Fibroblast of lung (primary cell): ENCODE measurements around the gene EML4. TPM values are rescaled to one million over a fixed set of nuclear protein-coding genes. Genes with fewer than 3 reads are reported as not detected.

ENCODE experiments used
- DNase-seq, 2 donors: peaks; one replicate each; pipeline versions ENCODE4 v3.0.0 to v3.0.0-alpha.2; 2010; ENCODE audit warnings: low read depth in 2 of 2
- H2AFZ ChIP-seq: 2 replicates; pipeline ENCODE4 v1.5.1; 2012; ENCODE audit warnings: low read length, control low read depth, inconsistent platforms
- H3K27ac ChIP-seq: 2 replicates; pipeline ENCODE4 v1.5.1; 2011; ENCODE audit warnings: low read length, control low read depth; ENCODE audit not compliant: insufficient read depth
- H3K27me3 ChIP-seq: 2 replicates; pipeline ENCODE4 v1.5.1; 2011; ENCODE audit warnings: mild to moderate bottlenecking, low read length; ENCODE audit not compliant: control insufficient read depth, insufficient read depth
- H3K36me3 ChIP-seq: 2 replicates; pipeline ENCODE4 v1.5.1; 2011; ENCODE audit warnings: low read length; ENCODE audit not compliant: control insufficient read depth, insufficient read depth
- H3K4me1 ChIP-seq: 2 replicates; pipeline ENCODE4 v1.5.1; 2011; ENCODE audit warnings: low read length; ENCODE audit not compliant: control insufficient read depth, insufficient read depth; ENCODE audit errors: extremely low read depth
- H3K4me2 ChIP-seq: 2 replicates; pipeline ENCODE4 v1.5.1; 2011; ENCODE audit warnings: low read length, control low read depth; ENCODE audit not compliant: insufficient read depth; ENCODE audit errors: extremely low read depth
- H3K4me3 ChIP-seq, 4 experiments: fragments of 200-600 bp in 1 of 4; sonication (generic) in 1 of 4; replicated peaks in 1 of 4; 2 replicates each; pipeline ENCODE4 v1.5.1; 2011 to 2016; ENCODE audit warnings: low read length in 4 of 4, low read depth in 3 of 4, mild to moderate bottlenecking in 3 of 4, control low read depth in 2 of 4, inconsistent platforms in 1 of 4, mixed read lengths in 1 of 4; ENCODE audit not compliant: insufficient read depth in 1 of 4; ENCODE audit errors: control extremely low read depth in 1 of 4
- H3K79me2 ChIP-seq: 2 replicates; pipeline ENCODE4 v1.5.1; 2012; ENCODE audit warnings: mild to moderate bottlenecking, low read length, inconsistent platforms; ENCODE audit not compliant: control insufficient read depth, insufficient read depth
- H3K9ac ChIP-seq: 2 replicates; pipeline ENCODE4 v1.5.1; 2011; ENCODE audit warnings: mild to moderate bottlenecking, low read length, control low read depth; ENCODE audit not compliant: insufficient read depth
- H3K9me3 ChIP-seq: 2 replicates; pipeline ENCODE4 v1.5.1; 2012; ENCODE audit warnings: low read depth, low read length; ENCODE audit not compliant: control insufficient read depth, insufficient read depth
- H4K20me1 ChIP-seq: 2 replicates; pipeline ENCODE4 v1.5.1; 2011; ENCODE audit warnings: low read length; ENCODE audit not compliant: control insufficient read depth, insufficient read depth; ENCODE audit errors: extremely low read depth
- EZH2 ChIP-seq: IDR thresholded peaks from 2 replicates; pipeline ENCODE4 v1.5.1; 2012; ENCODE audit warnings: low read length, control low read depth, mild to moderate bottlenecking; ENCODE audit errors: missing control alignments
- polyA plus RNA-seq, 2 donors: library from polyadenylated mRNA; depleted of rRNA in 1 of 2; stranded (reverse) in 1 of 2; unstranded in 1 of 2; fragments of >200 nt; gene quantifications; 2 replicates each; pipeline ENCODE4 v1.2.1, GENCODE V29; 2011 to 2012; ENCODE audit warnings: missing spikeins in 1 of 2
- total RNA-seq: library from RNA; depleted of rRNA; stranded (reverse); fragments of >200 nt; gene quantifications from 2 replicates; pipeline ENCODE4 v1.2.1, GENCODE V29; 2014
- TF ChIP-seq, protein P1 (sequence below), 2 donors: IDR thresholded peaks in 1 of 2; conservative IDR thresholded peaks in 1 of 2; 1 replicate in 1 of 2; 2 replicates in 1 of 2; pipeline ENCODE4 v1.5.1; 2011 to 2012; ENCODE audit warnings: low read length in 2 of 2, control low read depth in 1 of 2, inconsistent platforms in 1 of 2, low read depth in 1 of 2, mild to moderate bottlenecking in 1 of 2

Gene EML4
- total and polyA plus RNA-seq, 2 donors (not counting 1 experiment from before 2014, with no cell fraction given) = 49.5 to 62.7 TPM

- Histone ChIP-seq H3K27me3 (no peaks in the 10 kb centered on the region), H3K27ac (no peak overlapping the region), H3K4me2 (no peak overlapping the region), H3K36me3 (no peaks in the 10 kb centered on the region), H3K9ac (no peak overlapping the region), H3K4me1 (peaks cover 6% of the 10 kb centered on the region), H2AFZ (no peak overlapping the region), H3K79me2 (peaks cover 30% of the 10 kb centered on the region), H3K9me3 (no peaks in the 10 kb centered on the region), H3K4me3 (no peak overlapping the region), H4K20me1 (no peaks in the 10 kb centered on the region)
- no peak for DNase-seq
- TF ChIP-seq, protein P1, sequence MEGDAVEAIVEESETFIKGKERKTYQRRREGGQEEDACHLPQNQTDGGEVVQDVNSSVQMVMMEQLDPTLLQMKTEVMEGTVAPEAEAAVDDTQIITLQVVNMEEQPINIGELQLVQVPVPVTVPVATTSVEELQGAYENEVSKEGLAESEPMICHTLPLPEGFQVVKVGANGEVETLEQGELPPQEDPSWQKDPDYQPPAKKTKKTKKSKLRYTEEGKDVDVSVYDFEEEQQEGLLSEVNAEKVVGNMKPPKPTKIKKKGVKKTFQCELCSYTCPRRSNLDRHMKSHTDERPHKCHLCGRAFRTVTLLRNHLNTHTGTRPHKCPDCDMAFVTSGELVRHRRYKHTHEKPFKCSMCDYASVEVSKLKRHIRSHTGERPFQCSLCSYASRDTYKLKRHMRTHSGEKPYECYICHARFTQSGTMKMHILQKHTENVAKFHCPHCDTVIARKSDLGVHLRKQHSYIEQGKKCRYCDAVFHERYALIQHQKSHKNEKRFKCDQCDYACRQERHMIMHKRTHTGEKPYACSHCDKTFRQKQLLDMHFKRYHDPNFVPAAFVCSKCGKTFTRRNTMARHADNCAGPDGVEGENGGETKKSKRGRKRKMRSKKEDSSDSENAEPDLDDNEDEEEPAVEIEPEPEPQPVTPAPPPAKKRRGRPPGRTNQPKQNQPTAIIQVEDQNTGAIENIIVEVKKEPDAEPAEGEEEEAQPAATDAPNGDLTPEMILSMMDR (conservative IDR thresholded peaks at IDR 0.05 in 1 of 2, IDR thresholded peaks at IDR 0.05 in 1 of 2; ENCODE audit: low read depth in 1 of 2, low read length in 2 of 2) = no peak
- TF ChIP-seq EZH2 = no peak
Measured at GRCh38 chr2:42219160-42219559, 50.0 kb downstream of the EML4 start.

- no peaks in the 10 kb centered on the region for H4K20me1 ChIP-seq
- H3K79me2 ChIP-seq = peaks cover 40% of the 10 kb centered on the region
- no peaks in the 10 kb centered on the region for H3K36me3 ChIP-seq
- peaks cover 6% of the 10 kb centered on the region for H3K4me1 ChIP-seq
- no peak overlapping the region for H3K4me3 ChIP-seq
- H3K4me2 ChIP-seq = no peak overlapping the region
- TF ChIP-seq, protein P1 (conservative IDR thresholded peaks at IDR 0.05 in 1 of 2, IDR thresholded peaks at IDR 0.05 in 1 of 2; ENCODE audit: low read depth in 1 of 2, low read length in 2 of 2) = no peak
- TF ChIP-seq EZH2 = no peak
- H3K9ac ChIP-seq = no peak overlapping the region
- no peak for DNase-seq
- no peaks in the 10 kb centered on the region for H3K27me3 ChIP-seq
- no peaks in the 10 kb centered on the region for H3K9me3 ChIP-seq
- H3K27ac ChIP-seq = no peak overlapping the region
- H2AFZ ChIP-seq = no peak overlapping the region
Measured at GRCh38 chr2:42220566-42220965, 51.4 kb downstream of the EML4 start.

DNA sequence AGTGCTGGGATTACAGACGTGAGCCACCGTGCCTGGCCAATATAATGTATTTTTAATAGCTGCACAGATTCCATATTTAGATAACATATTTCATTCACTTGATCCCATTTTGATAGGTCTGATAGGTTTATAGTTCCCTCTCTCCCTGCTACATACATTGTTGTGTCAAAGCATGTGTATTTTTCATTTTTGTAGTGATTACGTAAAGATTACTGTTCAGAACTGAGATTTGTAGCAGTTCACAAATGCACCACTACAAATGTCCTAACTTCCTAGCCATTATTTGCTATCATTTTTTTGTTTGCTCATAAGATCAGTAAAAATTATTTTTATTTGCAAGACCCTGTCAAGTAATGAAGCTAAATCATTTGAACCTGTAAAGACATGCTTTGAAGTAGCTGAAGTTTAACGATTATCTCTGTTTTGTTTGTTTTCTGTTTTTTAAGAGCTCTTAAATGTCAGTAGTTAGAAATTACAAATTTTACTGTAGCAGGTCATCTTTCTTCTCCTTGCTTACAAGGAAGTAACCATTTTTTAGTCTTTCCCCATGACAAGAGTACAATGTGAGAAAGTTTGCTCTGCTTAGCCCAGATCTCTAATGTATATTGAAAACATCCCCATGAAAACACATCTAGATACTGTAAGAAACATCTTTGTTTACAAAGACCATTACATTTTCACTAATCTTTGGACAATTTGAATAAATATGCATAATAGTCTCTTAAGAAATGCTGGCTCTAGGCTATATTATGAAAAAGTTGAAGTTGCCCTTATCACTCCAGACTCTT, 54.1 kb downstream of the EML4 start:
- no peaks in the 10 kb centered on the region for H3K9me3 ChIP-seq
- no peak overlapping the region for H3K4me3 ChIP-seq
- no peak overlapping the region for H2AFZ ChIP-seq
- H3K36me3 ChIP-seq = no peaks in the 10 kb centered on the region
- H4K20me1 ChIP-seq = no peaks in the 10 kb centered on the region
- H3K4me2 ChIP-seq = peak overlapping the region; percentile 11
- TF ChIP-seq, protein P1 (conservative IDR thresholded peaks at IDR 0.05 in 1 of 2, IDR thresholded peaks at IDR 0.05 in 1 of 2; ENCODE audit: low read depth in 1 of 2, low read length in 2 of 2) = no peak
- no peak for TF ChIP-seq EZH2
- DNase-seq = no peak
- H3K9ac ChIP-seq = no peak overlapping the region
- no peak overlapping the region for H3K27ac ChIP-seq
- H3K79me2 ChIP-seq = peaks cover 38% of the 10 kb centered on the region
- H3K27me3 ChIP-seq = no peaks in the 10 kb centered on the region
- H3K4me1 ChIP-seq = peaks cover 6% of the 10 kb centered on the region
